GM20431 (cell line): ENCODE data around the gene TEX261.

Experiments used
- in situ Hi-C: fragments of 300-500 bp; cut with MseI, MboI; formaldehyde crosslinking; loops from one replicate; pipeline ENCODE4 v1.15.0; 2020; ENCODE audit warnings: low sequenced_read_pairs; ENCODE audit not compliant: unreplicated experiment

TEX261 gene

DNA sequence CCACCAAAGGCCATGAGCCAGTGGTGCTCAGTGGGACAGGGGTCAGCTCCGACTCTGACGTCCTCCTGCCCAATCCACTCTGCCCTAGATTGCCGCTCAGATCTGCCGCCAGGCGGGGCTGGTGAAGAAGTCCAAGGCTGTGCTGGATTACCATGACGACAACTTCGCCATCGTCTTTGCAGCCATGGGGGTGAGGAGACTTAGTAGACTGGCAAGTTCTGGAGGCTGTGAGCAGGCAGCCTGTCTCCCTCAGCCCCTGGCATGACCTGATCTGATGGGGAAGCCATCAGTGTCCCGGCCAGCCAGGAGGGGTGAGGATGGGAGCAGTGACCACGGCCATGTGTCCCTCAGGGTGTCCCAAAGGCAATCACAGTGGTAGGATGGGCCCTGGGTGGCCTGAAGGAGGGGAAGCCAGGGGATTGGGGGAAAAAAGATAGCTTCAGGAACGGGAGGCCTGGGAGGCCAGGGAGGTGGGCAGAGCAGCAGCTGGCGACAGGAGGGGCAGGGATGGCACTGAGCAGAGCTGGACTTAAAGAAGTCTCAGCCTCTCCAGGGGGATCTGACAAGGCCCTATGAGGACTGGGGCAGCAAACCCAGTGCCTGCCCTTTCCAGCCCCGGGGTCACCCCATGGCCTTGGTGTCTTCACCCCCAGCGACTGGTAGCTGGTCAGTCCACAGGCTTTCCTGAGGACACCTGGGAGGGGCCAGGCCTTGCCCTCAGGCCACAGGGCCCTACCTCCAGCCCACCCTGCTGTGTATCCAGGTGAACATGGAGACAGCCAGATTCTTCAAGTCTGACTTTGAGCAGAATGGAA, 33.6 kb downstream of the TEX261 start:
- in situ Hi-C loops, result no loop called here

DNA sequence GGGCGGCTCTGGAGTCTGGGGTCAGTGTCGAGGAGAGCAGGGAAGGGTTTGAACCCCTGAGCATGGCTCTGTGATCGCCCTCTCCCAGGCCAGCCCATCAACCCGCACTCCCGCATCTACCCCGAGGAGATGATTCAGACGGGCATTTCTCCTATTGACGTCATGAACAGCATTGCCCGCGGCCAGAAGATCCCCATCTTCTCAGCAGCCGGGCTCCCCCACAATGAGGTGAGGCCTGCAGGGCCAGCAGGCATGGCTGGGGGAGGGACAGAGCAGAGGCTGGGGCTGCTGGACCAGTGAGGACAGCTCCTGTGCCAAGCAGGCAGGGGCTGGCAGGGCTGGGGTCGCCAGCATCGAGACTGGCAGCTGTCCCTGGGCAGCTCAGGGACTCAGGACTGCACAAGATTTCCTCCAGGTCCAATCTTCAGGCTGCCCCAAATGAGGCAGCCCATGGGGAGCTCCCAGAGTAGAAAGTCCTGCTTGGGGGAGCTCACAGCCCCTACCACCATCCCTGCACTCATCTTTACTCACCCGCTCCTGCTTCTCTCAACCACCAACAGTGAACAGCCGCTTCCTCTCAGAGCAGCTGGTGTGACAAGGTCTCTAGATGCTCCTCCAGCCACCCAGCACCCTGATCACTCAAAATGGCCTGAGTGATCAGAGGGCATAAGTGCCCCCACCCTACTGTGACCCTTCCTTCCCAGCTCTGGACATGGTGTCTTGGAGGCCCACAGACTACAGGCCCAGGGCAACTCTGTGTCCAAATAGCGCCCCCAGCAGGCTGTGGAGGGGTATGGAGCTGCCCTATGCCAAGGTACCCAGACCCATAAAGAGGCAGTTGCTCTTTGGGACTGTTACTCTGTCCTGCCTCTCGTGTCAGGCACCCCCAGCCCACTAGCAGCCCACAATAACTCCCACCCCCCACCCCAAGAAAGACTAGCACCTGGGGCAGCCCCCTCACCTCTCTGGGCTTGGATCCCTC, 34.5 kb downstream of the TEX261 start:
- in situ Hi-C loops, result no loop called here

DNA sequence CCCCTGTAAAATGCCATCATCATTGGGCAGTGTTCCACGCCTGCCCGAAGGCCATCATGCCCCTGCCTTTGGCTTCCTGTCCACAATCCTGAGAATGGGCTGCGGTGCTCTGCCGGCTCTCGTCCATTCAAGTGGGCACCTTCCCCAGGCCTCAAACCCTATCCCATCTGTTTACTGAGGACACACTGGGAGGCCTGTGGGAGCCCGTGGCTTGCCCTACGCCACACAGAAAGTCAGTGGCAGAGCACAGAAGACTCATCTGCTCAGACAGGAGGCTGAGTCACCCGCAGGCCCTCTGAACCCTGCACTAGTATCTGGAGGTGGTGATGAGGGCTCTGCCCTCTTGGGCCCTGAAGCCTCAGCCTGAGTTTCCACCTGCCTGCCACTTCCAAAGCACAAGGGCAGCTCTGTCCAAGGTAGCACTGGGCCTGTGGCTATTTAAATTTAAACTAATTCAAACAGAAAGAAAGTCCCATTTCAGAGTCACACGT, 35.4 kb downstream of the TEX261 start:
- in situ Hi-C loops, result no loop called here

DNA sequence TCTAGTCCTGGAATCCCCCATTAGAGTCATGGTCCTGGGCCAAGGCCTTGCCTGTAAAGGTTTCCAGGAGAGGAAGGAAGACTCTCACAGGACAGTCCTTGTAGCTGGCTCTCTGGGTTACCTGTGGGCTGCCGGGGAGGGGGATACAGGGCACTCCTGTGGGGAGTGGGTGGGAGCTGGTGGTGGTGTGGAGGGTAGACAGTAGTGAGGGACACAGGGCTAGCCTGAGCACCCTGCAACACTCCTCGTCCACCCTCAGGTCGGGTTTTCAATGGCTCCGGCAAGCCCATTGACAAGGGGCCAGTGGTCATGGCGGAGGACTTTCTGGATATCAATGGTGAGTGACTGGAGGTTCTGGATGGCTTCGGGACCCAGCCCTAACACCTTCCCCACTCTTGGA, 35.9 kb downstream of the TEX261 start:
- in situ Hi-C loops, result no loop called here

DNA sequence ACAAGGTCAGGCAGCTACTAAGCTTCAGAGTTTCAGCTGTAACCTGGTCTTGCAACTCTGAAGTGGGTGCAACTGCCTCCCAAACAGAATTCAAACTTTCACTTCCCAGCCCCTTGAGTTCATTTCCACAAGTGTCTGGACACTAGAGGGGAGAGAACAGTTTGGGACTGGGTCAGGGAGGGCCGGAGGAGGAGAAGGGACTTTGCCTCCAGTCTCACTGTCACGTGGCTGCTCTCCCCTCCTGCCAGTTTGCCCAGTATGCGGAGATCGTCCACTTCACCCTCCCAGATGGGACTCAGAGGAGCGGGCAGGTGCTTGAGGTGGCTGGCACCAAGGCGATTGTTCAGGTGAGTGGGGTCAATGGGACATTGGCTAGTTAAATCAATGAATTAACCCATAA, 36.9 kb downstream of the TEX261 start:
- in situ Hi-C loops, result no loop called here

- in situ Hi-C loops, result no loop called here
Measured at GRCh38 chr2:70956141-70956540, 38.5 kb downstream of the TEX261 start.

DNA sequence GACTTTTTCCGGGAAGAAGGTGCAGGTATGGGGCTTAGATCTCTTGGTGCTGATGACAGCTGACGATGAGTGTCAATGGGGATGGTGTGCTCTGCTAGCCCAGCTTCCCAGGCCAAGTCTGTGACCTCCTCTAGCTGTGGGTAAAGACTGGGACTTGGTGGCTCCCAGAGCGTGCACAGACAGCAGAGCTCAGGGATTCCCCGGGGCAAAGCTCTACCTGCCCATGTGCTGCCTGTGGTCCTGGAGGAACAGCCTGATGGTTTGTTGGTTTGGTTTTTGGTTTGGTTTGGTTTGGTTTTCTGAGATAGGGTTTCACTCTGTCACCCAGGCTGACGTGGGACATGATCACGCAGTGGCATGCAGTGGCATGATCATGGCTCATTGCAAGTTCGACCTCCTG, 39.8 kb downstream of the TEX261 start:
- in situ Hi-C loops, result no loop called here

GRCh38 chr2:70949086-70949485, 45.6 kb downstream of the TEX261 start:
- in situ Hi-C loops, result no loop called here

GRCh38 chr2:70948337-70949003, 46.2 kb downstream of the TEX261 start:
- in situ Hi-C loops, result no loop called here

DNA sequence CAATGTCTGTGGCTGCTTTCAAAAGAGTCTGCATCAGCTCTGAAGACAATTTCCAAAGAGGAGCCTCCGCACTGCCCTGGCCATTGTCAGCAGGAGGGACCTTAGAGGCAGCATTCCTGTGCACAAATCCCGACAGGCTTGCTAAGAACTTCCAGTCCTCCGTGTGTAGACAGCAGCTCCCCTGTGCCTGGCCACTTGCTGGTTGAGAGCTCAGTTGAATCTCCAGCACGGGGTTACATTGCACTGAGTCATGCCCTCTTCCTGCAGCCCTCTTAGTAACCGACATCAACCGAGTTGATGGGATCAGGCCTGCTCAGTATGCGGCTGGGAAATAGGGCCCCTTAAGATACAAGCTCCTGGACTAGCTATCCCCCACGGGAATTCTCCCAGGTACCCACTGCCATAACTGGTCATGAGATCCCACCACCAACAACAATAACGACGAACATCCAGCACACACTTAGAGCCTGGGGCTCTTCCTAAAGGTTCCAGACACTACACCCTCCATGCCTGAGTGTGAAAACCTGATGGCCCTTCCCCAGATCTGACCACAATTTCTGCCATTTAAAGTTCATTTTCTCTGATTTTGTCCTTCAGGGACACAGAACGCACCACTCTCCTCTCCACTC, 47.0 kb downstream of the TEX261 start:
- in situ Hi-C loops, result no loop called here

DNA sequence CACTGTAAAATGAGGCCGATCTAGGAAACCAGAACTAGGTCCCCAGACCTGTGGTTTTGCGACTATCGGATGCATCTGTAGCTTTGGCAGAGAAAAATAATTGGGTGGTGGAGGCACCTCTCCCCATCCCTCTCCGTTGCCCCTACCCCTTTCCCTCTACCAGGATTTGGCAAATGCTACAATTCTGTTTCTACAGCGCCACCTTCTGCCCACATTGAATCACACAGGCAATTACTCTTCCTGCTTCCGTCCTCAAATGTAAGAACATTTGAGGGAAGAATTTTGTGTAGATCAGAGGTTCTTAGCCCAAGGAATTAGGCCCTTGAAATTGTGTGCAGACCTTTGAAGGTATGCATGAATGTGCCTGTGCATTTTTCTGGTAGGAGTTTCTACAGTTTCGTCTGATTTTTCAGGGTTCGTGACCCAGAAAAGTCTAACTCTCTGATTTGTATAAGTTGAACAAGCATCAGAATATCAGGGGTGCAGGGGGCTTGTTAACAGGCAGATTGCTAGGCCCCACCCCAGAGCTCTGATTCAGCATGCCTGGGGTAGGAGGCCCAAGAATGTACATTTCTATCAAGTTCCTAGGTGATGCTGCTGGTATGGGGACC, 47.7 kb downstream of the TEX261 start:
- in situ Hi-C loops, result no loop called here

- in situ Hi-C loops, result no loop called here
Measured at GRCh38 chr2:70944111-70944690, 50.5 kb downstream of the TEX261 start.

DNA sequence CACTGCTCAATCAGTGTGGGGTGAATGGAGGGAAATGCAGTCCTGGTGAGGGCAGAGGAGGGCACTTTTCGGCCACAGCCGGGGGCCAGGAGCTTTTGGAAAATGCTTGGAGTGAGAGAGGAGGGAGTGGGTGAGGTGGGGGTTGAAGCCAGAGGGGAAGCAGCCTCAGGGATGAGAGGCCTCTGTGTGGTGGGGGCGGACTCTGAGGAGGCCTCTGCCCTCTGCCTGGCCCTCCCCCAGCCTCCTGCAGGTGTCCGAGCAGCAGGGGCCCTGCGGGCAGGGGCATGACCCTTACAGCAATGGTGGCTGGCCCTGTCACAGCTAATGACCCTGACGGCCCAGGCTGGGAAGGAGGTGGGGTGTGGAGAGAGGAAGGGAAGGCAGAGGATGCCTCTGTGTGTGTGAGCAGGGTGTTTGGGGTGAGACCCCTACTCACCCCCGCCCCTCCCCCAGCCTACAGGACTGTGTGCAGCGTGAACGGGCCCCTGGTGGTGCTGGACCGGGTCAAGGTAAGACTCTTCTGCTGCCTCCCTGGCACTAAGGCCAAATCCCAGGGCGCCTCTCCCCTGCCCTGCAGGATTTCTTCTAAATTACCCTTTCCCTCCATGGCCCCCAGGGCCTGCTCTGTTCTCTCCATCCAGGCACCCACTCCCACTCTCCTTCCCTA, 51.3 kb downstream of the TEX261 start:
- in situ Hi-C loops, result no loop called here

GRCh38 chr2:70942396-70943204, 52.1 kb downstream of the TEX261 start:
- in situ Hi-C loops, result no loop called here

DNA sequence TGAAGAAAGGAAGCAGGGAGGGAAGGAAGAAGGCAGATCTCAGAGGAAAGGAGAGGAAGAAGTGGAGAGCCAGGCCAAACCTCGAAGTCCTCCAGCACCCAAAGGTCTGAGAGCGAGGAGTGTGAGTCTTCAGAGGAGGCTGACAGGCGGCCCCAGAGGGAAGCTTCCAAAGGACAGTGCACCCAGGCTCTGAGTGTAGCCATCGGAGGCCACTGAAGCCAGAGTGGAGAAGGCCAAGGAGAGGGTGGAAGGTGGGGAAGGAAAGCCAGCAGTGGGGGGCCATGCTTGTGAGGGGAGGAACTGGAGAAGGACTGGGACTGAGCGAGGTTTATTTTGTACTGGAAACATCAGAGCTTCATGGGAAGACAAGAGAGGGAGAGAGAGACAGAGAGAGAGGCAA, 53.0 kb downstream of the TEX261 start:
- in situ Hi-C loops, result no loop called here

DNA sequence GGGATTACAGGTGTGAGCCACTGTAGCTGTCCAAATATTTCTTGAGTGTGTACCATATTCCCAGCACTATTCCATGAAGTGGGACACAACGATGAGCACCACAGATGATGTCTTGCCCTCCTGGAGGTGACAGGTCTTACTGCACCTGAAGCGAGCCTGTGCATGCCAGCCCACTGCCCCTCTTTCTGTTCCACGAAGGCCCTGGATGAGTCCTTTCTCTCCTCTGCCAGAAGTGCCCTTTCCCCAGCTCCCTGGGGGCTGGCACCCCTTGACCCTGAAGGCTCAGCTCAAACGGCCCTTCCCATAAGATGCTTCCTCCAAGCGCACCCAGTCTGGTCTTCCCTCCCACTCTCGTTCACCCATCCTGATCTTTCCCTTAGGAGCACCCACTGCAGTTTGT, 53.5 kb downstream of the TEX261 start:
- in situ Hi-C loops, result no loop called here

- in situ Hi-C loops, result no loop called here
Measured at GRCh38 chr2:70939839-70940580, 54.7 kb downstream of the TEX261 start.
